Subcutaneous adipose tissue (tissue), 4 donors: ENCODE data around the gene PHLDA2. TPM values are rescaled to one million over a fixed set of nuclear protein-coding genes. Genes with fewer than 3 reads are reported as not detected.

Experiments
- CTCF ChIP-seq: fragments of 450-650 bp; IDR thresholded peaks from one replicate; pipeline ENCODE4 v1.5.1; 2016; ENCODE audit warnings: low read depth, mild to moderate bottlenecking, control low read depth, antibody characterized with exemption, moderate library complexity
- total RNA-seq, 4 donors: library from RNA; depleted of rRNA; stranded (reverse); fragments of >200 nt; gene quantifications; one replicate each; pipeline ENCODE4 v1.1.0, GENCODE V29; 2016

Gene PHLDA2, protein sequence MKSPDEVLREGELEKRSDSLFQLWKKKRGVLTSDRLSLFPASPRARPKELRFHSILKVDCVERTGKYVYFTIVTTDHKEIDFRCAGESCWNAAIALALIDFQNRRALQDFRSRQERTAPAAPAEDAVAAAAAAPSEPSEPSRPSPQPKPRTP
- 1 to 10 TPM in 2 of 4 donors, not detected in 2; 1.2 to 1.8 TPM for total RNA-seq

- TF ChIP-seq CTCF: no peak
These were observed at the start of gene PHLDA2 for GRCh38 chr11:2928605-2929530. Gene PHLDA2, minus strand, starts transcription at chr11:2929420. Its CDS starts 56 bp downstream, at chr11:2929364.

DNA sequence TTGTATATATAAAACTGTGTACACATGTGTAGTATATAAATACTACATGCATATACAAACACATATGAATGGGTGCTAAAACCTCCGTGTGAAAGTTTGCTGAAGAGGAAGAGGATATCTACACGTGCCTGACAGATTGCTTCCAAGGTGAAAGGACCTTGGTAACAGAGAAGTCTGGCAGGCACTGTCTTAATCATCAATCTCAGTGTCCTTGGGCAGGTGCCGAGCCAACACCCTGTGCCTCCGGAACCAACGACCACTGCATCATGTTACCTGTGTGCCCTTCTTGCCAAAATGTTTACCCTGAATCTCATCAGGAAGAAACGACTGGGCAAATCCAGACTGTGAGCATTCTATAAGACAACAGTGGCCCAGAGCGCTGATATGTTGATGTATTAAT lies 47.9 kb upstream of the PHLDA2 start:
- TF ChIP-seq CTCF: no peak

- TF ChIP-seq CTCF: no peak
These were observed 47.3 kb upstream of the PHLDA2 start for GRCh38 chr11:2976294-2977063.

DNA sequence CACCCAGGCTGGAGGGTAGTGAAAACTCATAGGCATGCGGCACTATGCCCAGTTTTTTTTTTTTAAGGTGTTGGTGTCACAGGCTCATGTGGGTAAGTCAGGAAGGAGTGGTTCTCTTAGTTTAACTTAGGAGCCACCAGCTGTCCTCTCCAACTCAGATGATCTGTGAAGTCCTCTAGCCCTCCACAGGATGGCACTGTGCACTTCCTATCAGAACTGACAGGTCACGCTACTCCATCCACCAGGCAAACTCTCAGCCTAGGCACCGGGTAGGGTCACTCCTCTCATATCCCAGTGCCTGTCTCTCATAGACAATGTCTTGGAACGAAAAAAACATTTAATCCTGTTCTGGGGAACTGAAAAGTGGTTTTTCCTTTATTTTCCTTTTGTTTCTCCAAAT lies 46.4 kb upstream of the PHLDA2 start:
- TF ChIP-seq CTCF: no peak

DNA sequence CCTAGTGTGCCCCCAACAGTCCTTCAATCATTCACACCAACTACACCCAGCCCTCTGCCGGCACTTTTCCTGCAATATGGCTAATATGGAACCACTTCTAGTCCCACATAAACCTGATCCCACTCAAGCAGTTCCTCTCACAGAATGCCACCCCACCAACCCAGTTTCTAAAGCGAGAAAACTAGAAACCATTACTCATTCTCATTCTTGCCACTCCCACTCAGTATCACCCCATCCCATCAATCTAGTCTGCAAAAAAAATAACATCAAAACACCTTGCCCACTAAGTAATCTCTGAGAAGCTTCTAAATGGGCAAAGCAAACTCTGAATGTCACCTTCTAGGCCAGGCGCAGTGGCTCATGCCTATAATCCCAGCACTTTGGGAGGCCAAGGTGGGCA lies 45.1 kb upstream of the PHLDA2 start:
- no peak for TF ChIP-seq CTCF

DNA sequence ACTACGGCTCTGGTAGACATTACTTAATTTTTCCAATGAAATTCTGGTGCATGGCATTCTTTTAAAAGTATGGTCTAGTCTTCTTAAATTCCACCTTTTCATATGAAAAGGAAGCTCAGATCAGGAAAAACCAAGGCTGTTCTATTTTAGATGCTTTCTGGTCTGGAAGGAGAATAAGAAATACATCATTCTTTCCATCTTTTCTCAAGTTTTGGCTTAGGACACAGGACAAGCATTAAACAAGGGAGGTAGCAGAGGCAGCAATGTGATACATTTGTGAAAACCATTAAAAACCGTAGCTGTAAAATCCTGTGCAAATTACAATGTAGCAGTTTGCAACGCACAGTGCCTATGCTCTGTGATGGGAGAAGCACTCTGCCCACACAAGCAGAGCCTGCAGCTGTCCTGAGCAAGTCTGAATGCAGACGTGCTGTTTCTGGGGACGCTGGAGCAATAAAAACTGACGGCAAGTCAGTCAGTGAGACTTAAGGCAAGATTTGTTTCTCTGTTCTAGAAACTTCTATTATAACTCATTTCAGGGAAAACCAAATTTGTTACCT lies 39.2 kb upstream of the PHLDA2 start:
- no peak for TF ChIP-seq CTCF
